NCI-H1694 treated with DMSO at 0.1 percent for 48 hours (cell line): ENCODE results near the gene ANKRD2.
"Not testable (repeated sequence)": the region's sequence is repeated elsewhere in the genome, so short reads cannot be mapped to it uniquely, and the experiment has no call there.

Source experiments
- DNase-seq: peaks from one replicate; lab custom pipeline; 2025; lab: John Stamatoyannopoulos, UW

Gene ANKRD2

GRCh38 chr10:97546456-97547270 lies 25.9 kb upstream of the ANKRD2 start:
- DNase-seq = no peak

- DNase-seq = no peak
Measured at GRCh38 chr10:97547271-97547600, 25.3 kb upstream of the ANKRD2 start.

GRCh38 chr10:97547962-97548361 lies 24.6 kb upstream of the ANKRD2 start:
- DNase-seq = no peak

DNA sequence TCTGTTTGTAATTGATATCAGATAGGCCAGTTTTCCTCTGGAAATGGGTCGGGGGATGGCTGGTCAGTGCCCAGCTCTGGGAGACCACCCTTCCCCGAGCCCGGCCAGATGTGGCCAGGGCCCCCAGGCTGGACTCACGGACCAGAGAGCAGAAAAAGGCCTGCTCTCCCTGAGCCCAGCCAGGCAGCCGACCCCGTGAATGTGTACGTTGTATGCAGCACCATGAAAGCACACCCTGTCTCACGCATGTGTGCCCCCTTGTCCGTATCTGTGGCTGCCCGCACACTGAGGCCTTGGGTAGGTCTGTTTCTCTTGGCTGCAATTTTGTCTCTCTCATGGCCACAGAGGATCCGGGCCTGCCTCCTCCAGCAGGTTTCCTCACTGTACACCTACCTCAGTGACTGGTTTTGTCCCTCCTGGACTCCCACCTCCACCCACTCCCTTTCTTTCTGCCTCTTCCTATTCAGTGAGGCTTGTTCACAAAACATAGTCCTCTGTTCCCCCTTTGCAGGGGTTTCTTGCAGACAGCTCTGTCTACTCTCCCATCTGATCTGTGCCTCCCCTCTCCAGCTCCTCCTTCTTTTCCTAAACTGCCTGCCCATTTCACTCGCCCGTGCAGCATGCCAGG lies 23.6 kb upstream of the ANKRD2 start:
- DNase-seq = no peak

- no peak for DNase-seq
Measured at GRCh38 chr10:97549587-97550322, 22.8 kb upstream of the ANKRD2 start.

DNA sequence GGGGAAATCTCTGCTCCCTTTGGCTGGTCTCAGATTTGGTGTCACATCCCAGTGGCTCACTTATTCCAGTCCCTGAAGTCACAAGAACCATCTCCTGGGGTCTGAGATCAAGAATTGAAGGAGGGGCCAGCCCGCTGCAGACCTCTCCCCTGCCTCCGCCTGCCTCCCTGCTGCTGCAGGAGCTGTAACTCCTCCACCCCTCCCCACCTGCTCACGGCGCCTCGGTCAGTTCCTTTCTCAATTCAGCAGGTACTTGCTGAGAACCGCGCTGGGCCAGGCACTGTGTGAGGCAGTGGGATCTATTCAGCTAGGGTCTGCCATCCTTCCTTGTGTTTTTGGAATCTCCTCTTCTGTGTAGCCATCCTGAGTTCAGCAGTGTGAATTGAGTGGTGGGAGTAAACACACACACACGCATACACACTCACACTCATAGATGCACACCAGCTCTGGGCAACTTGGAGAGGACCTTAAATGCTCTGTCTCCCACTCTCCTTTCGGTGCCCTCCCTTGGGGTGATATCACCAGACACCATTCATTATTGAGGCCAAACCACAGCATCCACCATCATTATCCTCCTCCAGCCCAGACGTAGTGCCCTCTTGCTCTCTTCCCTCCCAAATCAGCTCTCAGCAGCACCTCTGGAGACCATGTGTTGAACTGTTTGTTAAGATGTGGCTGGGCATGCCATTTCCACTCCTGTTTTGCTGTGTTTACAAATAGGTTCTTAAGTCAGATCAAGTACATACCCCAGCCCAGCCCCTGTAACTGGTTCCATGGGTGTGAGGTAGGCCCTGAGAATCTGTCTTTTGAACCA lies 22.0 kb upstream of the ANKRD2 start:
- no peak for DNase-seq

DNA sequence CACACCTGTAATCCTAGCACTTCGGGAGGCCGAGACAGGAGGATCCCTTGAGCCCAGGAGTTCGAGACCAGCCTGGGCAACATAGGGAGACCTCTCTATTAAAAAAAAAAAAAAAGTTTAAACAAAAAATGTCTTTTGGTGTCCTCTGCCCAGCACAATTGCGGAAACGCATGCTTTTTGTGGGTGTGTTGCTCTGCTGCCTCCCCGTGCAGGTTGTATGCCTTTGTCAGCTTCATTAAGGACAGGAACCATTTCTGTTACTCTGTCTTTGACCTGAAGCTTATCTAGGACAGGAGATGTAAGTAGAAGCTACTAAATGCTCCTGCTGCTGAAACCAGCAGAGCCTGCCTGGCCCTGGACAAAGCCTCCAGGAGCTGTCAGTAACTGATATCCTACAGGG lies 21.3 kb upstream of the ANKRD2 start:
- no peak for DNase-seq

GRCh38 chr10:97553575-97554031 lies 19.0 kb upstream of the ANKRD2 start:
- peak; percentile 13 for DNase-seq

DNA sequence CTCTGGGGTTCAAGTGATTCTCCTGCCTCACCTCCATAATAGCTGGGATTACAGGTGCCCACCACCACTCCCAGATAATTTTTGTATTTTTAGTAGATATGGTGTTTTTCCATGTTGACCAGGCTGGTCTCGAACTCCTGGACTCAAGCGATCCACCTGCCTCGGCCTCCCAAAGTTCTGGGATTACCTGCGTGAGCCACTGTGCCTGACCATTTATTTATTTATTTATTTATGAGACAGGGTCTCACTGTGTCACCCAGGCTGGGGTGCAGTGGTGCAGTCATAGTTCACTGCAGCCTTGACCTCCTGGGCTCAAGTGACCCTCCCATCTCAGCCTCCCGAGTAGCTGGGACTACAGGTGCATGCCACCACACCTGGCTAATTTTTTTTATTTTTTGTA lies 18.2 kb upstream of the ANKRD2 start:
- DNase-seq = not testable (repeated sequence)

GRCh38 chr10:97555541-97555940 lies 17.0 kb upstream of the ANKRD2 start:
- not testable (repeated sequence) for DNase-seq

GRCh38 chr10:97560731-97561381 lies 11.7 kb upstream of the ANKRD2 start:
- DNase-seq = not testable (repeated sequence)

- DNase-seq = not testable (repeated sequence)
Measured at GRCh38 chr10:97561386-97562077, 11.0 kb upstream of the ANKRD2 start.

- not testable (repeated sequence) for DNase-seq
Measured at GRCh38 chr10:97562329-97562728, 10.2 kb upstream of the ANKRD2 start.

DNA sequence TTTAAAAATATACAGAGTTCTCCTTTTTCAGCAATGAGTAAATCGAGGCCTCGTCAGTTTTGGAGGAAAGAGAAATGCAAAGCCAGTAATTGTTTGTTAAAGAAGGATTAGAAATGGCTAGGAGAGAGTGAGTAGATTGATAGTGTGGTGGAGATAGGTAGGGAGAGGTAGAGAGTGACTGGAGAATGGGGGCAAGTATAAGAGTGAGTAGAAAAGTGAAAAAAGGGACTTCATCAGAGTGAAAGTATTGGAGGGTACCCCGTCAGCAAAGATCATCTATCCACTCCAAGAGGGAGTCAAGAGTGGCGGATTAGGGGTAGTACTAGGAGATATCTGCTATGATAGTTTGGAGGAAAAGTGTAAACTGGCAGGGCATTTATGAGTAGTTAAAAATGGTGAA lies 9.2 kb upstream of the ANKRD2 start:
- DNase-seq = no peak

DNA sequence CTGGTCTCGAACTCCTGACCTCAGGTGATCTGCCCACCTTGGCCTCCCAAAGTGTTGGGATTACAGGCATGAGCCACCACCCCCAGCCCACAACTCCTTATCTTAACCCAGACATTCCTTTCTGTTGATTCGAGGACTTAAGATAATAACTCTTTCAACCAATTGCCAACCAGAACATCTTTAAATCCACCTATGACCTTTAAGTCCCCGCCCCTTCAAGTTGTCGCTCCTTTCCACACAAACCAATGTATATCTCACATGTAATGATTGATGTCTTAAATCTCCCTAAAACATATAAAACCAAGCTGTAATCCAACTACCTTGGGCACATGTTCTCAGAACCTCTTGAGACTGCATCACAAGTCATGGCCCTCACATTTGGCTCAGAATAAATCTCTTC lies 7.8 kb upstream of the ANKRD2 start:
- DNase-seq = no peak

- no peak for DNase-seq
Measured at GRCh38 chr10:97566336-97566996, 6.1 kb upstream of the ANKRD2 start.

DNA sequence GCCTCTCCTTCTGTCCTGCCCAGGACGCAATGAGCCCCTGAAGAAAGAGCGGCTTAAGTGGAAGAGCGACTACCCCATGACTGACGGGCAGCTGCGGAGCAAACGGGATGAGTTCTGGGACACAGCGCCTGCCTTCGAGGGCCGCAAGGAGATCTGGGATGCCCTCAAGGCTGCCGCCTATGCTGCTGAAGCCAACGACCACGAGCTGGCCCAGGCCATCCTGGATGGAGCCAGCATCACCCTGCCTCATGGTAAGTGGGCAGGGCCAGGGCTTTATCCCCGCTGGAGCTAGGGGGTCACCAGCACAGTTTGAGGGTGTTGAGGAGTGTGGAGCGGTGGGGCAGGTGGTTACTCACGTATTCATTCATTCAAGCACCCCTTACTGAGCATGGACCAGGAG lies 4.7 kb upstream of the ANKRD2 start:
- no peak for DNase-seq

DNA sequence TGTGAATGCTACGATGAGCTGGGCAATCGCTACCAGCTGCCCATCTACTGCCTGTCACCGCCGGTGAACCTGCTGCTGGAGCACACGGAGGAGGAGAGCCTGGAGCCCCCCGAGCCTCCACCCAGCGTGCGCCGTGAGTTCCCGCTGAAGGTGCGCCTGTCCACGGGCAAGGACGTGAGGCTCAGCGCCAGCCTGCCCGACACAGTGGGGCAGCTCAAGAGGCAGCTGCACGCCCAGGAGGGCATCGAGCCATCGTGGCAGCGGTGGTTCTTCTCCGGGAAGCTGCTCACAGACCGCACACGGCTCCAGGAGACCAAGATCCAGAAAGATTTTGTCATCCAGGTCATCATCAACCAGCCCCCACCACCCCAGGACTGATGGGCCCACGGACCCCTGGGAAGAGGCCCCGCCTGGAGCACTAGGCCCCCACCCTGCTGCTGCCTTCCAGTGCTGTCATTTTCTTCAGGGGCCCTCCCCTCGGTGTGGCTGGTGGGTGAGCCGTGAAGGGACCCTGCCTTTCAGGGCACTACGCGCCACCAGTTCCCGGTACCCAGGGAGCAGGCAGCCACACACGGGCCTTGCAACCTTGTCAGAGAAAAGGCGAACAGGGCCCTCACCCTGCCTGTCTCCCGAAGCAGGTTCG lies 2.3 kb upstream of the ANKRD2 start:
- DNase-seq = no peak

GRCh38 chr10:97570789-97571471 lies 1.6 kb upstream of the ANKRD2 start:
- peak; percentile 83 for DNase-seq
